Central memory CD4-positive, alpha-beta T cell (primary cell): Measurements from ENCODE around the gene UBE2K.
"Not testable (repeated sequence)": the region's sequence is repeated elsewhere in the genome, so short reads cannot be mapped to it uniquely, and the experiment has no call there.

ENCODE experiments used
- DNase-seq: peaks from one replicate; pipeline ENCODE4 v3.0.0; 2022

UBE2K gene

DNA sequence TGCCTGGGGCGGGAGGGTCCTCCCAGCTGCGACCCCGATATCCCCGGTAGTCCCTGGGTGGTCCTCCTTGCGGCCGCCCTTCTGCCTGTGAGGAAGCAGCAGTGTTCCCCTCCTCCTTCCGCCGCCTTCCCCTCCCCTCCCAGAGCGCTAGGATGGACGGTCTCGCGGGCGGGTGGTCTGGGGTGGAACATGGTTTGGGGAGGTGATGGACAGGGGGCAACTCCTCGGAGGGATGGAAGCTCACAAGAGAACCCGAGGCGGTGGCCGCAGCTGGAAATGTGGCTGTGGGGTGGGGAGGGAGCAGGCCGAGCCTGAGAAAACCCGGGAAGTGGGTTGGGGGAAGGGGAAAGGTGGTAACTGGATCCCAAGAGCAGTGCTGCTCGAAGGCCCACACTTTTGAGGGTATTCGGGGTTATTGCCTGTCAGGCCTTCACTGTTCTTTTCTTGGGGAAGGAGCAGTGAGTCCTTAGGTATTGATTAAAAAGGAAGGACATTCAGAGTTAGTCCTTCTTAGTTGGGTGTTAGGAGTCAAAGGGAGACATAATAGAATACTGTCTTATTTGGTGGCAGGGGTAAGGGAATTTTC, 581 bp downstream of the UBE2K start:
- DNase-seq = no peak

DNA sequence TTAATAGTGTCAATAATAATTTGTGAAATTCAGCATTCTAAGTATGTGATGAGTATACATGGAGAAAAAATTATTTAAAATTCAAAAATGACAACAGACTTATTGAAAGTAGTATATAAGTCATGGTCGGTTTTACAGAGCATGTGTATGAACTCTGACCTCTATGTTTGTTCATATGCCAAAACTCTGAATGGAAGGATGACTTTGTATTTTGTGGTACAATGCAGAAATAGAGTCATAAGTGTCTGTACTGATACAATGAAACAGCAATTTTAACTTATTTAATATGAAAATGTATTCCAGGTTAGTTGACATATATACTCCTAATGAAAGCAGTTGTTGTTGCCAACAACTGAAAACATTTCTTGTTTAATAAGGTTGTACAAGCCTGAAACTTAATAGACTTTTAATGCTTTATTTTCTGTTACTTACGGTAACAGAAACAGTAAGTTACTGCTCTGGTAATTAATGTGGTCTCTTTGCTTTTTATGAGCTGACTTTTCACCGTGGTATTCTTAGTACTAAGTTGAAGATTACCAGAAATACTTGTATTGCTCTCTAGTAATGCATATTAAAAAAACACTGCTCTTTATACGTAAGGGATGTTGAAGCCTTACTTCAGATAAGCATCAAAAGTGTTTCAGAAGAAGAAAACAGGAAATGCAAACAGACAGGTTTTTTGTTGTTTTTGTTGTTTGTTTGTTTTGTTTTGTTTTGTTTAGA, 1.9 kb downstream of the UBE2K start:
- no peak for DNase-seq

DNA sequence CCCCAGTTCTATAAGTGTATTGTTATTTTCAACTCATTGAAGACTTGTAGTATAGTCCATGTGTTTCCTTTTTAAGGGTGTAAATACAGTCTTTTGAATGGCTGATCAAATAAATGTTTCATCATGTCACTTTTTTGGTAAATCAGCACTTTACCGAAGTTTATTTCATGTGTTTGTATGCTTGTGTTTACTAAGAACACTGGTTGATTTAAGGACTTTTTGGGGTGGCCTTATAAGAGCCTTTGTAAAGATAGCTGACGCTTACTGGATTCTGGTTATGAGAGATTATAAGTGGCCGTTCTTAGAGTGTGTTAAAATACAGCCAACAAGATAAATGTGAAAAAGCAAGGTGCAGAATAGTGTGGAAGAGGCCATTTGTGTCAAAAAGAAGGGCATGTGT, 2.6 kb downstream of the UBE2K start:
- no peak for DNase-seq

DNA sequence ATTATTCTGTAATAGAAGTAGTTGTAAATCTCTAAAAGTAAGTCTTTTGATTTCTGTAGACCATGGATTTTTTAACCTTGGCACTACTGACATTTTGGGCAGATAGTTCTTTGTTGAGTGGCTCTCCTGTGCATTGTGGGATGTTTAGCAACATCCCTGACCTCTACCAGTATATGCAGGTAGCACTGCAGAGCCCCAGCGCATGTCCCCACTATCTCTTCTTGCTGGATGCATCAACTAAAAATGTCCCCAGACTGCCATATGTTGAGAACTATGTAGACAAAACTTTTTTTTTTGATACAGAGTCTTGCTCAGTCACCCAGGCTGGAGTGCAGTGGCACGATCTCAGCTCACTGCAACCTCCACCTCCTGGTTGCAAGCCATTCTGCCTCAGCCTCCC, 4.8 kb downstream of the UBE2K start:
- DNase-seq = no peak

DNA sequence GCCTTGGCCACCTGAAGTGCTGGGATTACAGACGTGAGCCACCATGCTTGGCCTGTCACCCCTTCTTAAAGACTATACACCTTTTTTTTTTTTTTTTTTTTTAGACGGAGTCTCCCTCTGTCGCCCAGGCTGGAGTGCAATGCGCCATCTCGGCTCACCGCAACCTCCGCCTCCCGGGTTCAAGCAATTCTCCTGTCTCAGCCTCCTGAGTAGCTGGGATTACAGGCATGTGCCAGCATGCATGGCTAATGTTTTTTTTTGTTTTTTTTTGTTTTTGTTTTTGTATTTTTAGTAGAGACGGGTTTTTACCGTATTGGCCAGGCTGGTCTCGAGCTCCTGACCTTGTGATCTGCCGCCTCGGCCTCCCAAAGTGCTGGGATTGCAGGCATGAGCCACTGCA, 6.9 kb downstream of the UBE2K start:
- not testable (repeated sequence) for DNase-seq

DNA sequence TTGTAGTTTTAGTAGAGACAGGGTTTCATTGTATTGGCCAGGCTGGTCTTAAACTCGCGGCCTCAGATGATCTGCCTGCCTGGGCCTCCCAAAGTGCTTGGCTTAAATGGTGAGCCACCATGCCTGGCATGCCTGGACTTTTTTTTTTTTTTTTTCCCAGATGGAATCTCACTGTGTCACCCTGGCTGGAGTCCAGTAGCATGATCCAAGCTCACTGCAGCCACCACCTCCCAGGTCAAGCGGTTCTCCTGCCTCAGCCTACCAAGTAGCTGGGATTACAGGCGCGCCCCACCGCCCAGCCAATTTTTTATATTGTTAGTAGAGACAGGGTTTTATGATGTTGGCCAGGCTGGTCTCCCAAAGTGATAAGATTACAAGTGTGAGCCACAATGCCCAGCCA, 8.4 kb downstream of the UBE2K start:
- no peak for DNase-seq

DNA sequence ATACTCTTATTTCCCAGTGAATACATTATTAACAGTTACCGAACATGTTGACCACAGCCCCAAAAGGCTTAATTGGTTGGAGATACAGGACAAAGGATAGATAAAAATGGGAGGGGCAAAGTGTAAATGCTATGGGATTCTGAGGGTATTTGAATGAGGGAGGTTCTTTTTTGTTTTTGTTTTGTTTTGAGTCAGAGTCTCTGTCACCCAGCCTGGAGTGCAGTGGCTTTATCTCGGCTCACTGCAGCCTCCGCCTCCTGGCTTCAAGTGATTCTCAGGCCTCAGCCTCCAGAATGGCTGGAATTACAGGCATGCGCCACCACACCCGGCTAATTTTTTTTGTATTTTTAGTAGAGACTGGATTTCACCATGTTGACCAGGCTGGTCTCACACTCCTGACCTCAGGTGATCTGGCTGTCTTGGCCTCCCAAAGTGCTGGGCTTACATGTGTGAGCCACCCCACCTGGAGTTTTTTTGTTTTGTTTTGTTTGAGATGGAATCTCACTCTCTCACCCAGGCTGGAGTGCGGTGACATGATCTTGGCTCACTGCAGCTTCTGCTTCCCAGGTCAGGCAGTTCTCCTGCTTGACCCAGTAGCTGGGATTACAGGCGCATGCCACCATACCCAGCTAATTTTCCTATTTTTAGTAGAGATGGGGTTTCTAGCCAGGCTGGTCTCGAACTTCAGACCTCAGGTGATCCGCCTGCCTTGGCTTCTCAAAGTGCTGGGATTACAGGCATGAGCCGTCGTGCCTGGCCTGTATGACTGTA, 9.0 kb downstream of the UBE2K start:
- DNase-seq = no peak

DNA sequence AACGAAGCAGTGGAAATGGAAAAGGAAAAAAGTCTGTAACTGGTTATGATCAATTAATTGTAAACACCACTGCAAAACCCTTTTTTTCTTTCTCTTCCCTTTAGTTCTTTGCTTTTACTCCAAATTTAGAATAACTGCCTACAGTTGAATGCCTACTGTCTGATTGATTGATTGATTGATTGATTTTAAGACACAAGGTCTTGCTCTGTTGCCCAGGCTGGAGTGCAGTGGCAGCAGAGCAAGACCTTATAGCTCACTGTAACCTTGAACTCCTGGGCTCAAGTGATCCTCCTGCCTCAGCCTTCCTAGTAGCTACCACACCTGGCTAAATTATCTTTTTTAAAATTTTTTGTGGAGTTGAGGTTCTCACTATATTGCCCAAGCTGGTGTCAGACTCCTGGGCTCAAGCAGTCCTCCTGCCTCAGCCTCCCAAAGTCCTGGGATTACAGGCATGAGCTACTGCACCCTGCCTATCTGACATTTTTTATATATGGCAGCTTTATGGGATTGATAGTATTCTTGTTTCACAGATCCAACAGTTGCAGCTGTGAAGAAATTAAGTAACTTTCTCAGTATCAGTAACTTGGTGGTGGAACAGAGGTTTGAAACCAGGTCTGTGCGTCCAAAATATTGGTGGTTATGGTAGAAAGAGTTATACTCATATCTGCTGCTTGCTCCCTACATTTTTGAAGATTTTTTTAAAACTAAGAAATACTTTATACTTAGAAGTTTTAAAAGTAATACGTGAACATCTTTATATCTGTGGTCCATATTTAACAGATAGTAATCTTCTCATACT, 12.4 kb downstream of the UBE2K start:
- DNase-seq = no peak

DNA sequence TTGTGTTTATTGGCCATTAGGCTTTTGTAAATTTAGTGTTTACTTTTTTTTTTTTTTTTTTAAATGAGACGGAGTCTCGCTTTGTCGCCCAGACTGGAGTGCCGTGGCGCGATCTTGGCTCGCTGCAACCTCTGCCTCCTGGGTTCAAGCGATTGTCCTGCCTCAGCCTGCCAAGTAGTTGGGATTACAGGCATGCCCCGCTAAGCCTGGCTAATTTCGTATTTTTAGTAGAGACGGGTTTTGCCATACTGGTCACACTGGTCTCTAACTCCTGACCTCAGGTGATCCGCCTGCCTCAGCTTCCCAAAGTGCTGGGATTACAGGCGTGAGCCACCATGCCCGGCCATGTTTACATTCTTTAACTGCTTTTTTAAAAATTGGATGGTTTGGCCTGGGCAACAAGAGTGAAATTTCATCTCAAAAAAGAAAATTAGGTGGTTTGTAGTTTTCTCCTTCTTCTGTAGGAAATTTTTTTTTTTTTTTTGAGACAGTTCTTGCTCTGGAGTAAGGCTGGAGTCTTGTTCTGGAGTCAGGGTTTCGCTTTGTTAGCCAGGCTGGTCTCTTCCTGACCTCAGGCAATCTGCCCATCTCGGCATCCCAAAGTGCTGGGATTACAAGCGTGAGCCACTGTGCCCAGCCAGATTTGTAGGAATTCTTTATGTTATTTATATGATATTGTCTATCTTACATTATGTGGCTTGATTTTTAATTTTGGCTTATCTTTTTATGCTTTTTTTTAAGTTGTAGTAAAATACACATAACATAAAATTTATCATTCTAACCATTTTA, 15.1 kb downstream of the UBE2K start:
- DNase-seq = no peak

DNA sequence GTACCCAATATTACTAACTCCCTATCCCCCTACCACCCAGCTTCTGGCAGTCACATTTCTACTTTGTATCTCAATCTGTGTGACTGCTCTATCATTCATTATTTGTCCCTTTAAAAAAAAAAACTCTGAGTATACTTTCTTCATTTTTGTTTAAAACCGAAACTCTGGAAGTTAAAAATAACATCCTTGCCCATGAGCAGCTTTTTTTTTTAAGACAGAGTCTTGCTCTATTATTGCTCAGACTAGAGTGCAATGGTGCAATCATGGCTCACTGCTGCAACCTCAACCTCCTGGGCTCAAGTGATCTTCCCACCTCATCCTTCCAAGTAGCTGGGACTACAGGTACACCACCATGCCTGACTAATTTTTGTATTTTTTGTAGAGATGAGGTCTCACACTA, 15.8 kb downstream of the UBE2K start:
- DNase-seq = no peak

DNA sequence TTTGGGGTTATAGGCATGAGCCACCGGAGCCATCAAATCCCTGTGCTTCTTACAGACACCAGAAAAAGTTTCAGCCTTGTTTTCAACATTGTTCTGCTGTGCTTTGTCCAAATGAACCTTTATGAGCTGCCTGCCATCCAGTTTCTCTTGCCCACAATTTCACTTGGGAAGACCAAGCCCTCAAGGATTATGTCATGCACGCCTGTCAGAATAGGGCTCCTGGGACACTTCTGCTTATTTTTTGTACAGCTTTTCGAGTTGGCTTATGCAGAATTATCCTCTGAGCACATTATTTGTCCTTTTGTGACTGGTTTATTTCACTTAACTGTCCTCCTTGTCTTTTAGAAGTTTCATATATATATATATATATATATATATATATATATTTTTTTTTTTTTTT, 16.2 kb downstream of the UBE2K start:
- DNase-seq = no peak

DNA sequence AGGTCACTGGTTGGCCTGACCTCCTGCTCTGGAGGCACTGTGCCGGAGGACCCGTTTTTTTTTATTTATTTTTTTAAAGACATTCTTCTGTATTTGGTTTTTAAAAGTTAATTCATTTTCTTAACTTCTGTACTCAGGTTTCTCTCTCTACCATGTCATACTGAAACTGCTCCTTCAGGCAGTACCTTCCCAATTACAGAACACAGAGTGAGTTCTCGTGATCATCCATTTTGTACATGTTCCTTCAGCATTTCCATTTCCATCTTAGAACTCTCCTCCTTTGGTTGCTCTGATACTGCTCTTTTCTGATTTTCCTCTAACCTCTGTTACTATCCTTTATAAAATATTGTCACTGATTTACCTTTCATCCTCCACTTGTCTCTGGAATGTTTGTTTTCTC, 17.9 kb downstream of the UBE2K start:
- DNase-seq = no peak

DNA sequence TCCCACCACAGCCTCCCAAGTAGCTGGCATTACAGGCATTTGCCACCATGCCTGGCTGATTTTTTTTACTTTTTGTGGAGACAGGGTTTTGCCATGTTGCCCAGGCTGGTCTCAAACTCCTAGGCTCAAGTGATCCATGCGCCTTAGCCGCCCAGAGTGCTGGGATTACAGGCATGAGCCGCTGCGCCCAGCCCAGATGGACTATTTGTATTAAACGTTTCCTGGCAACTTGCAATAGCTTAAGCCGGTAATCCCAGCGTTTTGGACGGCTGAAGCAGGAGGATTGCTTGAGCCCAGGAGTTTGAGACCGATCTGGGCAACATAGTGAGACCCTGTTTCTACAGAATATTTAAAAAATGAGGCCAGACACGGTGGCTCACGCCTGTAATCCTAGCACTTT, 18.4 kb downstream of the UBE2K start:
- no peak for DNase-seq

DNA sequence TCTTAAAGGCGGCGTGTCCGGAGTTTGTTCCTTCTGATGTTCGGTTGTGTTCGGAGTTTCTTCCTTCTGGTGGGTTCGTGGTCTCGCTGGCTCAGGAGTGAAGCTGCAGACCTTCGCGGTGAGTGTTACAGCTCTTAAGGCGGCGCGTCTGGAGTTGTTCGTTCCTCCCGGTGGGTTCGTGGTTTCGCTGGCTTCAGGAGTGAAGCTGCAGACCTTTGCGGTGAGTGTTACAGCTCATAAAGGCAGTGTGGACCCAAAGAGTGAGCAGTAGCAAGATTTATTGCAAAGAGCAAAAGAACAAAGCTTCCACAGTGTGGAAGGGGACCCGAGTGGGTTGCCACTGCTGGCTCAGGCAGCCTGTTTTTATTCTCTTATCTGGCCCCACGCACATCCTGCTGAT, 19.8 kb downstream of the UBE2K start:
- DNase-seq = not testable (repeated sequence)

DNA sequence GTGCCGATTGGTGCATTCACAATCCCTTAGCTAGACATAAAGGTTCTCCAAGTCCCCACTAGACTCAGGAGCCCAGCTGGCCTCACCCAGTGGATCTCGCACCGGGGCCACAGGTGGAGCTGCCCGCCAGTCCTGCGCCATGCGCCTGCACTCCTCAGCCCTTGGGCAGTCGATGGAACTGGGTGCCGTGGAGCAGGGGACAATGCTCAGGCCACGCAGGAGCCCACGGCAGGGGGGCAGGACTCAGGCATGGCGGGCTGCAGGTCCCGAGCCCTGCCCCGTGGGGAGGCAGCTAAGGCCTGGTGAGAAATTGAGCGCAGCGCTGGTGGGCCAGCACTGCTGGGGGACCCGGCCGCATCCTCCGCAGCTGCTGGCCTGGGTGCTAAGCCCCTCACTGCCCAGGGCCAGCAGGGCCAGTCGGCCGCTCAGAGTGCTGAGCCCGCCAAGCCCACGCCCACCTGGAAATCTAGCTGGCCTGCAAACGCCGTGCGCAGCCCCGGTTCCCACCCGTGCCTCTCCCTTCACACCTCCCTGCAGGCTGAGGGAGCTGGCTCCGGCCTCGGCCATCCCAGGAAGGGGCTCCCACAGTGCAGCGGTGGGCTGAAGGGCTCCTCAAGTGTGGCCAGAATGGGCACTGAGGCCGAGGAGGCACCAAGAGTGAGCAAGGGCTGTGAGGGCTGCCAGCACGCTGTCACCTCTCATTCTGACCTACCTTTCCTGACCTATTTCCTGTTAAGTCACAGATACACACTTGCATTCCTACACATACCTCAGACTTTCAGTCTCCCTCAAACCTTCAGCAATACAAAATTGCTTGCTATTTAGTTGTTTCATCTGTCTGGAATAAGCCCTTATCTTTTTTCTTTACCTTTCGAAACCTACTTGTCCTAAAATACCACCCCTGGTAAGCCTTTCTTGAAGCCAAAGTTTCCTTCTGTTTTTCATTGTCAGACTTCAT, 20.7 kb downstream of the UBE2K start:
- no peak for DNase-seq

DNA sequence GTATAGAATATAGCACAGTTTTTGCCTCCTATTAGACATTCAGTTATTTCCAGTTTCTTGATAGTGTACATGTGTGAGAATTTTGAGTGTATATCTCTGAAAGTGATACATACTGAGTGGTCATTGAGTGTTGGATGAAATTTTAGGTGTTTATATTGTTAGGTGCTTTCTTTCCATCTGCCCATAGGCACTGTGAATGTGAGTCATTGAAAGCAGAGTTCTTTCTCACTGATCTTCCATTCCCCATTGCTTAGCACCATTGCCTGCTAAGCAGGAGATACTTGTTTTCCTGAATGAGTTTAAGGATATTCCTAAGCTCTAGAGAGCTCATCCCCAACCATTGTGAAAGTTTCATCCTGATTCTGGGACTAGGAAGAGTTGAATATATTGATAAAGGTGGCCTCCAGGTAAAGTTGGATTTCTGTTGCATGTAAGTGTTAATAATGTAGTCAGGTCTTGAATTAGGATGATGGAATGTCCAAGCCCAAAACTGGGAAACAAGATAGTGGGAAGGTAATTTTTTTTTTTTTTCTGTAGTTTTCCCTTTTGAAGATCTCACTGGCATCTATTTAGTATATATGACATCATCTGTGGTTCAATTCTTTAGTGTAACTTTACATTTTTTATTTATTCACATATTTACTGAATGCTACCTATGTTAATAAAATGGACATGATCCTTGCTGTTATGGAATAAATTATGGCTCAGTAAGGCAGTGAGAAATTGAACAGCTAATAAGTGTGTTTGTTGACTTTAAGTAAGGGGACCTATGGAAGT, 22.1 kb downstream of the UBE2K start:
- DNase-seq = no peak

DNA sequence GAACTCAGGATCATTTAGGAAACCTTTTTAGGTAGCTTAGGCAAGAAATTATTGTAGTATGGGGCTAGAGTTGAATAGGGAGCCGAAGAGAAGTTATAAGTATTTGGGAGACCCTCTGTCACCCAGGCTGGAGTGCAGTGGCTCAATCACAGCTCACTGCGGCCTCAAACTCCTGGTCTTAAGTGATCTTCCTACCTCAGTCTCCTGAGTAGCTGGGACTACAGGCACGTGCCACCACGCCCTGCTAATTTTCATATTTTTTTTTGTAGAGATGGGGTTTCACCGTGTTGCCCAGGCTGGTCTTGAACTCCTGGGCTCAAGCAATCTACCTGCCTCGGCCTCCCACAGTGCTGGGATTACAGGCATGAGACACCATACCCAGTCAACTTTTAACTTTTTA, 23.3 kb downstream of the UBE2K start:
- not testable (repeated sequence) for DNase-seq

DNA sequence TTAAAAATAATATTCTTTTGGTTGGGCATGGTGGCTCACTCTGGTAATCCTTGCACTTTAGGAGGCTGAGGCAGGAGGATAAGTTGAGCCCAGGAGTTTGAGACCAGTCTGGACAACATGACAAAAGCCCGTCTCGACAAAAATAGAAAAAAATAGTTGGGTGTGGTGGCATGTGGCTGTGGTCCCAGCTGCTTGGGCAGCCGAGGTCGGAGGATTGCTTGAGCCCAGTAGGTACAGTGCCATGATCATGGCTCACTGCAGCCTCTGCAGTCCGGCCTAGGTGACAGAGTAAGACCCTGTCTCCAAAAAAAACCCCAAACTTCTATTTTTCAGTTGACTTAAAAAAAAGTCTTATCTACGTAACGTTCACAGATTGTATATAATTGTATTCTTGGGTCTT, 23.9 kb downstream of the UBE2K start:
- no peak for DNase-seq

DNA sequence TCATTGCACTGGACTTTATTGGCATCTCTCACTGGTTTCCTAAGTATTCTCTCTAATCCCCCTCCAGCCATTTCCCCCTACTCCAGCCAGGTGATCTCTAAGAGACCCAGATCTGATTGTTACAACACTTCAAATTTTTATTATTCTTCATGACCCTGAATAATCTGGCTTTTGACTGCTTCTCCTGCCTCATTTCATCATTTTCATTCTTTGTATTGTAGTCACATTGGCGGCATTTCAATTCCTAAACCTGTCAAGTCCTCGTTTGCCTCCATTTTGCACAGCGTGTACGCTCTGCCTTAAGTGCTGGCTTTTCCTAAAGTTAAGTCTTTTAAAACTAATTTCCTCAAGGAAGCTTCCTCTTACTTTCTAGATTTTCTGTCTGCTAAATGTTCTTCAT, 31.6 kb downstream of the UBE2K start:
- no peak for DNase-seq

DNA sequence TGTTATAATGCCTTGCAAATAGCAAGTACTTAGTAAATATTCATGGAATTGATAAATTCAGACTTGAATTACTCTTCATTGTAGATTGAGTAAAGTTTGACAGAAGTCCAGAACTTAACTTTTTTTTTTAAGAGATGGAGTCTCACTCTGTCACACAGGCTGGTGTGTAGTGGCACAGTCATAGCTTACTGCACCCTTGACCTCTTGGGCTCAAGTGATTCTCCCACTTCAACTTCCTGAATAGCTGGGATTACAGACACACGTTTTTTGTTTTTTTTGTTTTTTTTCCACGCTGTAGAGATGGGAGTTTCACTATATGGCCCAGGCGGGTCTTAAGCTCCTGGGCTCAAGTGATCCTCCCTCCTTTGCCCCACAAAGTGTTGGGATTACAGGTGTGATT, 32.1 kb downstream of the UBE2K start:
- no peak for DNase-seq

DNA sequence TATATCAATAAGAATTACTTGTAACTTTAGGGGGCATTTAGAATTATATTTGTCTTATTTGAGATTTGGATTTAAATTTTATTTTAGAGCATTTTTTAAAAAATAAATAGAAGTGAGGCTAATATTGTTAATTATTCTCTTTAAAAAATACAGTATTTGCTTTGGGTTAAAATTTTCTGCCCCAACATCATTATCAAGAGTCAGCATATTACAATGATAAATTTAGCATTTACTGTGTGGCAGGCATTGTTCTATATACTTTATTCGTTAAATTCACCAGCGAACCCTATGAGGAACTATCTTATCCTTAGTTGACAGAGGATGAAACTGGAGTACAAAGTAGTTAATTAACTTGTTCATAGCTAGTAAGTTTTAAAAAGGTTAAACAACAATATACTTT, 34.0 kb downstream of the UBE2K start:
- no peak for DNase-seq
